Stimulated activated CD4-positive, alpha-beta T cell treated with anti-CD3 and anti-CD28 coated beads, Interleukin-15, amount 100 ng/mL, for 48 hours (primary cell): ENCODE measurements around the gene RXRA.
"Not testable (repeated sequence)": the region's sequence is repeated elsewhere in the genome, so short reads cannot be mapped to it uniquely, and the experiment has no call there.

Experiments
- DNase-seq, 2 donors: peaks; one replicate each; pipeline ENCODE4 v3.0.0-alpha.2; 2020; ENCODE audit warnings: low read depth in 2 of 2

Gene RXRA

DNA sequence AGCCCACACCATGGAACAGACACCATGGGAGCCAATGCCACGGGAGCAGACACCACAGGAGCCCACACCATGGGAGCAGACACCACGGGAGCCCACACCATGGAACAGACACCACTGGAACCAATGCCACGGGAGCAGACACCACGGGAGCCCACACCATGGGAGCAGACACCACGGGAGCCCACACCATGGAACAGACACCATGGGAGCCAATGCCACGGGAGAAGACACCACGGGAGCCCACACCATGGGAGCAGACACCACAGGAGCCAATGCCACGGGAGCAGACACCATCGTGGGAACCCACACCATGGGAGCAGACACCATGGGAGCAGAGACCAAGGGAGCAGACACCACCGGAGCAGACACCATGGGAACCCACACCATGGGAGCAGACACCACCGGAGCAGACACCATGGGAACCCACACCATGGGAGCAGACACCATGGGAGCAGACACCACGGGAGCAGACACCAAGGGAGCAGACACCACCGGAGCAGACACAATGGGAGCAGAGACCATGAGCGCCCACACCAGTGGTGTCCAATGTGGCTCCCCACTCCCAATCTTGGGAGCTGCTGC is 17.5 kb upstream of the RXRA start:
- not testable (repeated sequence) for DNase-seq

DNA sequence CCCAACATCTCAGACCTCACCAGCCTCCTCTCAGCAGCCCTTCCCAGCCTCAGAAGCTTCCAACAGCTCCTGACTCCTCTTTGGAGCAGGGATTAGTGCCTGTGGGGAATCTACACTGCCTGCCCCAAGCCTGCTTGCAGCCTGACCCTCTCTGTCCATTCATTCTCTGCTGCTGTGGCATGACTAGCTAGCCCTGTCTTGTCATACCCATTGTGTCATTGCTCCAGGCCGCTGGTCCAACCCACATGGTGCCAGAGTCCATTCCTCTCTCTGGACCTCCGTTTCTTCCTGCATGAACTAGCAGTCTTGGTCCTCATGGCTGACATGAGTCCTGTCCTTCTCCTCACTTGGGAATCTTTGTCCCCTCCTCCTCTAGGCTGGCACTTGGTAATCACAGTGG is 12.8 kb upstream of the RXRA start:
- DNase-seq: no peak

DNA sequence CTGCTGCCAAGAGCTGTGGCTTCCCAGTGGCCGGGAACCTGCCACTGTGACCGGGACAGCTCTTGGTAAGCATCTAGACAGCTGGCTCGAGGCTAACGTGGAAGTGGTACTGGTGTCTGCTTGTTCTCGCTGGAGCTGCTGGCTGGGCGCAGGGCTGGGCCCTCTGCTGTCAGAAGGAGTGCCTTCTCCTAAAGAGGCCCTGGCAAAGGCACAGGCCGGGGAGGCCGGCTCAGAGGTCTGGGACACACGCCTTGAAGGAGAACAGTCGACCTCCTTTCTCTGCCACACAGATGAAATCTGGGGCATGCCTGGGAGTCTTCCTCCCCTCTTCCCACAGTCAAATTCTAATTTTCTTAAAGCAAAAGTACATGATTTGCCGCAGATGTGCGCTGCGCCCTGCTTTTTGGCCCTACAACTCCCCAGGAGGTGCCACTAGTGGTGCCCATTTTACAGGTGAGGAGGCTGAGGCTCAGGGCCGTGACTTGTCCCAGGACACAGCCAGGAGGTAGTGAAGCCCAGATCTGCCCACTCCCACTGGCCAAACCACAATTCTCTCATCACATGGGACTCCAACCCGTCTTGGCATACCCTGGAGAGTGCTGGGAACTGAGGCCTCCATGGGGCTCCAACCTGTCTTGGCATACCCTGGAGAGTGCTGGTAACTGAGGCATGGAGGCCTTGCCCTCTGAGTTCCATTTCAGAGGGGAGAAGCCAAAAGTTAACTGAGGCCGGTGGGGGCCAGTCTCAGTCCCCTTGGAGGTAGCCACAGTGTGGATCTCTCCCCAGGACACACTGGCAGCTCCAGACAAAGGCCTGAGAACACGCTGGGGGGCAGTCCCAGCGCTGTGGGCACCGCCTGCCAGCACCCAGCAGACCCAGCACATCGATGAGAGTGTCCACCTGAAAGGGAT is 12.0 kb upstream of the RXRA start:
- DNase-seq: no peak

DNA sequence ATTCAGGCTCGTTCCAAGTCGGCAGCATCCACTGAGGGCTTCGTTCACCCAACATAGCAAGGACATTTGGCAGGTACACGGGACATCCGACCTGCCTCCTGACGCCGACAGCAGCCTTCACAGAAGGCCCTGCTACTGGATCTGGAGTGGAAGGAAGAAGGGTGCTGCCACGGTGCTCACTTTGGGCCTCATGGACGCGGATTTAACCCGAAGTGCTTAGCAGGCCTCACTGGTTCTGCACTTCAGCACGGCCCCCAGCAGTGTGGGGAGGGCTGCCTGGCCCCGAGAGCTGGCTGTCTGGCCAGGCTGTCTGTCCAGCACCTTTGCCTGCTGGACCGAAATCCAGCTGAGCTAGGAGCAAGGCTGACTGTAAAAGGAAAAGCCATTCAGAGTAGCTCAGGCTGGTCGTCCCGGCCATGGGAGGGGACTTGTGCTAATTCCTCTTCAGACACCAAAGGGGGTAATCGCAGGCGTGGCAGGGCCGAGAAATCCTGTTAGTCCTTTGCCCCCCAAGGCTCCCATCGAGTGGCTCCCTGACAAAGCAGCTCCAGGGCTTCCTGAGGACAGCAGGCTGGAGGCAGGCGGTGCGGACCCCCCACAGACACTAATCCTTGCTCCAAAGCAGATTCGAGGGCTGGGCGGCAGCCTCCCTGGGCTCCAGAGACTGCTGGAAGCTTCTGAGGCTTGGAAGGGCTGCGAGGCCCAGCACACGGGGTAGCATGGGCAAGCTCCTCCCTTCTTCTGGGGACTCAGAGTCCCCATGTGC is 11.1 kb upstream of the RXRA start:
- no peak for DNase-seq

DNA sequence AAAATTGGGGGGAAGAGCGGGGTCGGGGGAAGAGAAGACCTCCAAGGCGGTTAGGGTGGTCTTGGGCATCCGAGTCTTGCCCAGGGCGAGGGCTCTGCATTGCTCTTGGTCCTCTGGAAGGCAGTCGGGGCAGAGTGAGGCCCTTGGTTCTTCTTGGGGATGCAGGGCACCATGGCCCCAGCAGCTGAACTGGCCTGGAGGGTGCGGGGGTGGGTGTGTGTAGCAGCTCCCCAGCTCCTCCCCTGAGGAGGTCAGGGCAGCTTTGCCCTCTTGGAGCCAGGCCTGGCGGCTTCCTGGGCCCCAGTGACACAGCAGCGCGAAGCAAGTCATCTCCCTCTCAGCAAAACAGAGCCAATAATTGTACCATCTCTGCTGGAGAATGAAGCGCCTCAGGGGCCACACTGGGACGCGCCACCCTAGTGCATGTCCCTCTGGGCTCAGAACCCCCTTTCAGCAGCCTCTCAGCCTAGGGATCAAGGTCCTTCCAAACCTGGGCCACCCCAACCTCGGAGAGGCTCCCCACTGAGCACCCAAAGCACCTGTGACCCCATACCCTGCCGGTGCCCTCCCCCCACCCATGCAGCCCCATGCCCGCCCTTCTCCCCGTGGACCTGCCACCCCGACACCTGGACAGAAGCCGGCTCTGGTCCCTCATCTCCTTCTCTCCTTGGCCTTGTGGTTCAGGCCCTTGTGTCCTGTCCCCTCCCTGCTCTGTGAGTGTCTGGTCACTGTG is 10.4 kb upstream of the RXRA start:
- DNase-seq: no peak

DNA sequence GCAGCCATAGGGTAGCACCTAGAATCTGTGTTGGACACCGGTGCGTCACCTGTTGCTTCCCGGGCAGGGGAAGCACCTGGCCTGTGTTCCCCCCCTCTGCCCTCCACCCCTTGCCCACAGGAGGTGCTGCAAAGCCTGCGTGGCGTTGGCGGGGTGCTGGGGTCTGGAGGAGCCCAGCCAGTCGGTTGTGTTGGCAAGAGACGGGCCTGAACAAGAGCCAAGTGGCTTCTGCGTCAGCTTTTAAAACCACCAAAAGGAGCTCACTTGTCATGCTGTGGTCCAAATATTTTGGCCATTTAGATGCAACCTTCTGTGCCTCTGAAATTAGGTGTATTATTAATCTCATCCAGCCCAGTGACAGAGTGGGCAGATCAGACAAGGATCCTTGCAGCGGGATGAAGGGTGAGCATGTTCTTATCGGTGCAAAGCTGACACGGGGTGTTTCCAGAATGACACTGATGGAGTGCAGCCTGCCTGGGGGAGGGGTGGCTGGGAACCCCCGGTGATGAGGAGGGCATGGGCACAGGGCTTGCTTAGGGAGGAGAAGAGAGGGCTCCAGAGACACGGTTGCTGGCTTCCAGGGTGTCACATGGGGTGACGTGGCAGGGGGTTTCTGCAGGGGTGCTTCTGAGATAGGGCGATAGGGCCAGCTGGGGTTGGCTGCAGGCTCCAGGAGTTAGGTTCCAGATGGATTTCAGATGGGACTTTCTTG is 9.7 kb upstream of the RXRA start:
- DNase-seq: no peak

DNA sequence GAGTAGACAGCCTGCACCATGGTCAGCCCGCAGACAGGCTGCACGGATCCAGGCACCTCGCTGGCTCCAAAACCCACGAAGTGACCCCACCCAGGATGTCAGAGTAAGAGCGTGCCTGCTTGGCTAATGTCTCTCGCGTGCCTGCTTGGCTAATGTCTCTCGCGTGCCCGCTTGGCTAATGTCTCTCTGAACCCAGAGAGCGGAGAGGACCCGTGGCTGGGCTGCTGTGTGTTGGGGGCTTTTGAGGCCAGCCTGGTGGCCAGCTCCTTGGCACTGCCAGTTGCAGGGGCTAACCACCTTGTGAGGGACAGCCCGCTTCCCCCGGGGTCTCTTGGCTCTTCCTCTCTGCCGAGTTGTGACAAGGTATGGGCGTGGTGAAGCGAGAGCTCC is 8.9 kb upstream of the RXRA start:
- DNase-seq: no peak

DNA sequence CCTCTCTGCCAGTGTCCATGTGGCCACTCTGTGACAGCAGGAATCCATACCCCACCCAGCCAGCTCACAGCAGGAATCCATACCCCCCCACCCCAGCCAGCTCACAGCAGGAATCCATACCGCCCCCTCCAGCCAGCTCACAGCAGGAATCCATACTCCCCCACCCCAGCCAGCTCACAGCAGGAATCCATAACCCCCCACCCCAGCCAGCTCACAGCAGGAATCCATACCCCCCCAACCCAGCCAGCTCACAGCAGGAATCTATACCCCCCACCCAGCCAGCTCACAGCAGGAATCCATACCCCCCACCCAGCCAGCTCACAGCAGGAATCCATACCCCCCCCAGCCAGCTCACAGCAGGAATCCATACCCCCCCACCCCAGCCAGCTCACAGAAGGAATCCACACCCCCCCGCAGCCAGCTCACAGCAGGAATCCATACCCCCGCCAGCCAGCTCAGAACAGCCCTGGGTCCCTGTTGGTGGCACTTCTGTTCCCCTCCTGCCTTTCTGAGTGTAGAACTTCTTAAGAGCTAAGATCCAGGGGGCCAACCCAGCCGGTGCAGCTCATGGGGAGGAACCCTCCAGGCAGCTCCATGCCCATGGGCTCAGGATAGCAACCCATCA is 8.4 kb upstream of the RXRA start:
- no peak for DNase-seq

DNA sequence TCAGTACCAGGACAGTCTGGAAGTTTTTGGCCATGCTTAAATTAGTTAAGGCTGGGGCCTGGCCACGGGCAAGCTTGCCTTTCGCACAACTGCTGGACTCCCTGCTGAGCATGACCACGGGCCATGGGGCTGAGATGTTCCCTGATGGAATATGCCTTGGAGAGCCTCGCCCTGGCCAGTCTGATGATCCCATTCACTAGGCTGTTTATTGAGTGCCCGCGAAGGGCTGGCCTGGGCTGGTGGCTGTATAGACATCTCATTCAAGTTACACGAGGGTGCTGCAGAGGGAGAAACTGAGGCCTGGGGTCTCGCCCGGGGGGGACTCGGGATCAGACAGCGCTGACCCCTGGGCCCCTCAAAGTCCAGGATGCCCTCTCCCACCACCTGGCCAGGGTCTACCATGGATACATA is 7.8 kb upstream of the RXRA start:
- DNase-seq: no peak

DNA sequence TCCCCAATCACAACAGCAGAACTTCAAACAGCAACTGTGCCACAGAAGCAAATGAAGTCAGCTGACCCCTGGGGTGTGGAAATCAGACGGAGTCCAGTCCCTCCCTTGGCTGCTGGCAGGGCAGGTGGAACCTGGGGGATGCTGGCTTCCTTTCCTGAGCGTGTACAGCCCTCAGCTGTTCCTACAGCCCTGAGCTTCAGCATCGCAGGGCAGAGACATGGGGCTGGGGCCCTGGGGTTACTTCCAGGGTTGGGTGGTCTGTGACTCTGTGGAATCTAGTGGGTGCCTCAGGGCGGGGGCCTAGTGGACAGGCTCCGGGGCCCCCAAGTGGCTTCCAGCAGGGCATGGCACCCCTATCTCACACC is 7.3 kb upstream of the RXRA start:
- no peak for DNase-seq

DNA sequence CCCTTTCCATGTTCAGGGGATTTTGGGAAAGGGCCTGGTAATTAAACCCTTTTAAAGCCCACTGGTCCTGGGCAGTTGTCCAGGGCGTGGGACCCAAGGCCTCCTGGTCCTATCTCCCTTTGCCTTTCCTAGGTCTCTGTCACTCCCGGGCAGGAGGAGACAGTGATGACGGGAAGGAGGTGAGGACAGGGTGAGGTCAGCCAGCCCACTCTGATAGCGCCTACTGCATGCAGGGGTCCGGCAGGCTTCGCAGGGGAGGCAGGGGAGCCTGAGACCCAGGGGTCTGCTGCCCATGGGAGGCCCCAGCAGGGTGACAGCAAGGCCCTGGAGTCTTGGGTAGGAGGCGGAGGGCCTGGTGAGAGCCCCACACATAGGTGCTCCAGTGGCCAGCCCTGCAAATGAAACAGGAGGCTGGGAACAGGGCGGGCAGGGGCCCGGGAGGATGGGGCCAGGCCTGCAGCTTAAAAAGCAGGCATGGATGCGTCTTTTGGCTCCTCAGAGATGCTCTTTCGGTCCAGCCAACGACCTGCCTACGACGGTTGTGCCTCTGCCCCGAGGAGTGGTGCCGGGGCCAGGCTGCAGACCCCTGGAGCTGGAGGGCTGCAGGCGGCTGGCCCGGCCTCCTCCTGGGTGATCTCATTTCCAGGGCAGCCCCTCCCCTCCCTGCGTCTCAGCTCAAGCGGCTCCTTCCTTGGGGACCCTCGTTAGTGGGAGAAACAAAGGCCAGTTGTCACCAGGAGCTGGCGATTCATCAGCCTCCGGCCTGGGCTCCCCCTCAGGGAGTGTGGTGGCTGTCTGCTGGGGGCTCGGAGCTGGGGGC is 6.7 kb upstream of the RXRA start:
- no peak for DNase-seq

DNA sequence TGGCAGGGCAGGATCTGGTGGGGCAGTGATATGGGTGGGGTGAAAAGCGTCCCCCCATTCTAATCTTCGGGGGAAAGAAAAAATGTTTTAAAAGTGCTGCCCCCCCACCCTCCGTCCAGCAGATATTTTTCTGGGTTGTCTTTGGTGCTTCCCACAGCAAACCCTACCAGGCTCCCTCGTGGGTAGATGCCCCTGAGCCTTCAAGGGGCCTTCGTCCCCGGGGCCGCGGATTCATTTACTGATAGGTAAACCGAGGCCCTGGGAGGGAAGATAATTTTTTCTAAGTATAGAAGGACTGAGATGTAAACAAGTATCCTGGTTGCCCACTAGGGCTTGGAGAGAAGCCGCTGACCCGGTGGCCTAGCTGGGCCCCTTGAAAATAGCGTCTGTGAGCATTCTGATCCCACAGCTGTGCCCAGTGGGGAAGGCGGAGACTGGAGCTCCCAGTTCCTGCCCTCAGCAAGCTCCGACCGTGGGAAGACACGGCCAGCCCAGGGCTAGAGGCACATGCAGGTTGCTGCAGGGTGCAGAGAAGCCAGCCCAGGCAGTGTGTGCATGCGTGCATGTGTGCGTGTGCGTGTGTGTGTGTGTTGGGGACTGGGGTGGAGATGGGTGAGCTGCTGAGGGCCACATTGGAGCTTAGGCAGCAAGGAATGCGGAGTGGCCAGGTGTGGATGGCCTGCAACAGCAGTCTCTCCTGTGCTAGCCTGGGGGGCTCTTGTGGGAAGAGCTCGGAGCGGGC is 6.0 kb upstream of the RXRA start:
- no peak for DNase-seq

DNA sequence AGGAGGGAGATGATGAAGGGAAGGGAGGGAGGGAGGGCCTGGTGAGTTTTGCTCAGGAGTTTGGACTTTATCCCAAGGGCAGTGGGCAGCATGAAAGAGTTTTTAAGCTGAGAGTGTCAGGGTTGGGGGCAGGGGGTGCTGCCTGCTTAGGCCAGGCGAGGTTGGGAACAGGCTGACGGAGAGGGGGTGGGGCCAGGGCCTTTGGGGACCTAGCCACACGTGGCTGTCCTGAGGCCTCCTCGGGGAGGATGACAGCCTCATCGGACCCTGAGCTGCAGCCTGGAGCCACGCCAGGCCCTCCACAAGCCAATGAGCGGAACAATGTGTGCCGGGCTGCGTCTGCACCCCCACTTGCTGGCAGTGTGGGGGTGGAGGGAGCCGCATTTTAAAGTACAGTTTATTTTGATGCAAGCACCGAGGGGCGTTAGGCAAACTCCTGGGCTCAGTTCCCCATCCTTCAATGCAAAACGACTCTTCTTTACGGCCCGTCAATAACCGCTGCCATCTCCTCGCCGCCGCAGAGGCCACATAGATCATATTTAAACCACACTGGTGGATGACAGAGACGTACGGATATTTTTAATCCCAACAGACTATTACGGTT is 5.3 kb upstream of the RXRA start:
- no peak for DNase-seq

DNA sequence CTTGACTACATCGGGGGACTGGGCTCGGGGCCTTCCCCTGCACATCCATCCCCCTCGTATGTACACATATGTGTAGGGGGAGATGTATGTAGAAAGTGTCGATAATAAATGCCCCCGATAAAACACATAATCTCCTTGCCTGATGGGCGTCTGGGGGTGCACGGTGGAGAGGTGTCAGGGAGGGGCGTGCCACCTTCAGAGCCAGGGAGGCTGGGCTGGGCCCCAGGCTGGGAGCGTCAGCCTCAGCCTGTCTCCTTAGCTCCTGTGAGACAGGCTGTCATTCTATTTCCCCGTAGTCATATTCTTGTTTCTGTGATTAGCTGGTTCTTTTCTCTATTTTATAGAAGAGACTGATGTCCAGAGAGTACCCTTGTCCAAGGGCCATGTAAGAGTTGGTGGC is 4.7 kb upstream of the RXRA start:
- DNase-seq: no peak

DNA sequence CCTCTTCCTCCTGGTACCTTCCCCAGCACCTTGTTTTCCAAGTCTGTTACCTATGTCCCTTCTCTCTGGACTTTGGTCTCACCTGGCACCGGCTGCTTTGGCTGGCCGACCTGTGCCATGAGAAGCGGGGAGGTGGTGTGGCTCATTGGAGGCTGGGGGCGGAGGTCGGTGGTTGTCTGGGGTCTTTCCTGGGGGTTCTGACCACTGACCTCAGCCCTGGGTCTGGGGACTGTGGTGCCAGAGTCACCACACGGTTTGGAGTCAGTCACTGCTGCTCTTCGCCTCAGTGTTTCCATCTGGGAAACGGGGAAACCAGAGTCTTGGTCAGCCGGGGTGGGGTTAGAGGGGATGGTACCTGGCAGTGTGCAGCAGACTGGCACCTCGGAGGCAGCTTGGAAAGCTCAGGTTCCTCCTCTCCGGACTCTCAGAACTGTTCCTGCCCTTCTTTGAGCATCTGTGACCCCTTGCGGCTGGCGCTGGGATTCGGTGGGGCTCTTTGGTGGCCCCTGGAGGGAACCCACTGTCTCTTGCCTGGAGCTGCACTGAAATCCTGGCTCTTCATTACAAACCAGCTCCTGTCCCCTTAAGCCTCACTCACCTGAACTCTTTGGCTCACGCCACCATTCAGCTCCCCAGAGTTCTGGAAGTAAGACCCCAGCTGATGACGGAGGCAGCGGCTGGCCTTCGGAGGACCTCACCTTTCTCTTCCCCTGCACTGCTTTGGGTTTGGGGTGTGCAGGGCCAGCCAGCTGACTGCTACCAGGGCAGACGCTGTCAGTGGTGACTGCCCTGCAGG is 4.1 kb upstream of the RXRA start:
- no peak for DNase-seq

DNA sequence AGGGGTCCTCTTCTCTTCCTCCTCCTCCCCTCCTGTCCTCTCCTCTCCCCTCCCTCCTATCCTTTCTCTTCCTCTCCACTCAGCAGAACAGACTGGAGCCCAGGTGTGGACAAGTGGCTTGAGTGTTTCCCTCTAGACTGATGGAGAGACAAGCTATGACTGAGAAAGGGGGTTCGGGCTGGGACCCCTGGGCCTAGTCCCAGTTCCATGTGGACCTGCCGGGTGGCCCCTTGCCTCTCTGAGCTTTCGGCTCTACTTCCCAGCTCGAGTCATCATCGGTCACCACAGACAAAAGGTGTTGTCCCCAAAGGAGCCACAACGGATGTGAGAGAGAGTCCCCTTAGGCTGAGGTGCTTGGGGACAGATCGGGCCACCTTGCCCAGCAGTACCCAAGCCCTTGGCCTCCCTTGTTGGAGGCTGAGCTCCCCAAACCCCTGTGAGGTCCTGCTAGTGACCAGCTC is 3.4 kb upstream of the RXRA start:
- DNase-seq: no peak

DNA sequence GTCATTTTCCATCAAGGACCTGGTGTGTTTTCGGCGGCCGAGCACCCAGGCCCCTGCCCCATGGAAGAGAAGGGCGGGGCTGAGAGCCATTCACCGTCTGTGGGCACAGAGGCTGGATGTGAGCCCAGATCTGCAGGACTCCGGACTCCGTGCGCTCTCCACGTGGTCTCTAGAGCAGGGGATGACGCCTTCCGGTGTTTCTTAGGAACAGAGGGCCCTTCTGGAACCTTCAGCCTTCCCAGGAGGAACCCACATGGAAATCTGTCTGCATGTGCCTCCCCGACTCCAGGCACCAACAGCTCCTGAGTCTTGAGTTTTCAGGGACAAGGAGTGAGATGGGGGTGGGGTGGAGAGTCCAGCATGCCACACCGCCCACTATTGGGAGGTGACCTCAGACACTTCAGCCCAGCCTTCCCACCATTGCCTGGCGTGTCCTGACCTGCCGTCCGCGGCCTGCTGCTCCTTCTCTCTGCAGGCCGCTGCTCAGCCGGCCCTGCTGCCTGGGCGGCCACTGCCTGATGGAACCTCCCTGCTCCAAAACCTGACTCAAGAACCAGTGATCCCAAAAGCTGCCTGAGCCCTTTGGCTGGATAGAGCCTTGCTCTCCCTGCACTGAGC is 2.4 kb upstream of the RXRA start:
- DNase-seq: no peak
